ENCODE data around the gene TRPM3.

TRPM3 gene

GRCh38 chr9:71096421-71097108 lies 24.9 kb downstream of the TRPM3 start:
- DNase-seq = peak; percentile 93

GRCh38 chr9:71094708-71095251 lies 26.6 kb downstream of the TRPM3 start:
- peak; percentile 72 for DNase-seq

- no peak for DNase-seq
These were observed 30.5 kb downstream of the TRPM3 start for GRCh38 chr9:71090896-71091295.

DNA sequence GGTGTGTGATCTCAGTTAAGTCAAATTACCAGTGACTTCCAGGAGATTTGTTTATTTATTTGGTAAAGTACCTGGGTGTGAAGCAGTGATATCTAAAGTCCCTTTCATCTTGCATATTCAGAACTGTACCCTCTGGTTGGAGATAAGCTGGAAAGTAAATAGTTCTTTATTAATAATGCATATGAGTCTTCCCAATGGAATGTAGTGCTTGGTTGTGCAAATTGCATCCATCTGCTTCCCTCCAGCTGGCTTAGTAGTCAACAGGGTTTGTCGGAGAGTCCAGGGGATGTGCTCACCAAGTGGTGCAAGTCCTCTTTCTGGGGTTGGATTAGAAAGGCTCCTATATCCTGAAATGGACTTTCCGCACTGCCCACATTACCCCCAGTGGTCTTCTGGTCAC lies 42.0 kb downstream of the TRPM3 start:
- DNase-seq = peak; percentile 37

DNA sequence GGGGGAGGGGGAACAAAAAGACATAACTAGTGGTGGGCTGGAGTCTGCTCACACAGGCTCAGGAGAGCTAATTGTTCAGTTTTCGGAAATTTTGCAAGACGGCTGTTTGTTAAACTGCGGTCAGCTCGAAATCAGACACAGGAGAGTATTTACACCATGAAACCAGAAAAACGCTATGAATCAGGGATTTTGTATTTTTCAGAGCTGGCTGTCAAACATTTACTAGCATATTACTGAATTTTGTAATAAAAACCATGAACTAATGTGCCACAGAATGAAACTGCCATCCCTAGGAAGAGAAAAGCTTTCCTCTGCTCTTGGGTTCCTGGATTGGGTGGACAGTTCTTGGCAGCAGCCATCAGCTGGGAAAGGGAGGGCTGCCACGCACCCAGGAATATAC lies 45.3 kb downstream of the TRPM3 start:
- no peak for DNase-seq

GRCh38 chr9:71073494-71073893 lies 47.9 kb downstream of the TRPM3 start:
- no peak for DNase-seq

DNA sequence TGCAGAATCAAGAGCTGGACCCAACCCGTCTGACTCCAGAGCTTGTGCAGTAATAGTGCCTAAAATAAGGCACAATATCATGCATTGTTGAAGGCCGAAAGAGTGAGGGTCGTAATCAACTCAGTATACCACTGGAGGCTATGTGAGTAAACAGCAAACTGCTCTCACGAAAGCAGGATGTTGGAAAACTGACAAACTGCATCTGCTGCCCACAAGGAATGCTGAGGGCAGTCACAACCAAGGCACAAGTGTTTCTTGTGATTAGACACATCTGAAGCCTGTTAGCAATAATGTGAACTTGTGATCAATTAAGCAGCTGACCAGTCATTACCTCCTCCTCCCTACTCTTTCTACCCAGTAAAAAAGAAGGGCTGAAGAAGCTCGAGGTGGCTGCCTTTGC lies 48.8 kb downstream of the TRPM3 start:
- DNase-seq = no peak

GRCh38 chr9:71071633-71072032 lies 49.8 kb downstream of the TRPM3 start:
- DNase-seq = no peak

DNA sequence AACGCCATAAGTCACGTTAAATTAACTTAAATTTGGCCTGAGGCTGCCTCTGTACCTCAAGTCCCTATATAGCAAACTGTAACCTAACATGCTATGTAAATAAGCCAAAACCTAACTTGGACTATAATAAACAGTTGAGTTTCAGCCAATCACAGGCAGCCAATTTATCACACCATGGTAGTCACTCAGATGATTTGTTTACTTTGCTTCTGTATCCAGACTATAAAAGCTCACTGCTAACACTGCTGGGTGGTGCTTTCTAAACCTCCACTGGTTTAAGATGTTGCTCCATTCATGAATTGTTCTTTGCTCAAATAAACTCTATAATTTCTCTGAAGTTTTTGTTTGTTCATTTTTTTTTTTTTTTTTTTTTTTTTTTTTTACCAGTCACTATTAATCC lies 62.8 kb downstream of the TRPM3 start:
- no peak for DNase-seq

DNA sequence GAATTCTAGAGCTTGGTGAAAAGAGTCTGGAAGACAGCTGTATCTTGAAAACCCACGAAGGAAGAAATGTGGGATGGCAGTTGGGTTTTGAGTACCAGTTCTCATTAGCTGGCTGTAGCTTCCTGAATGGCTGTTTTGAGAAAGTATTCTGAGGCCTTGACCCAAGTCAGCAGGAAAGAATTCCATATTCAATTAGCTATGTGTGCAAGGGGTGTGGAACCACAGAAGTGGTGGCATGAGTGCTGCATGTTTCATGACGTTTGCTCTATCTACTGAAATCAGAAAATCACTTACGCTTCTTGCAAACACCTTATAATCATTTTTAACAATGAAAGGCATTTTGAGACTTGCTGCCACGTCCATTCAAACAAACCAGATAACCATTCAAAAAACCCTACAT lies 69.1 kb downstream of the TRPM3 start:
- DNase-seq = no peak

DNA sequence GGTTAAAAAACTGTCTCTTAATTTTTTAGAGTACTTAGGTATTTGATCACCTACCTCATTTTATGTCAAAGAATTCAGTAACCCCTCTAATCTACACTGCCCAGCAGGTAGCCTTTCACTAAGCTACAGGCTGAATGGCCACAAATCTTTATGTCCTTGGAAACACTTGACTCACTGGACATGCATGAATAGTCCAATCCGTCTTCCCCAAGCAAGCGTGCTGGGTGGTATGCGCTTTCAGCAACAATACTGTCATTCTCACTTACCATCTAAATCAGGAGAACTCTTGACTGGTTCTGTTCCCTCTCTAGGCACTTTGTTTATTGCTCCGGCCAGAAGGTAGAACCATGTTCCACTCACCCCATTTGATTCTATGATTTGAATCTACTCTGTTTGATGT lies 73.1 kb downstream of the TRPM3 start:
- no peak for DNase-seq

DNA sequence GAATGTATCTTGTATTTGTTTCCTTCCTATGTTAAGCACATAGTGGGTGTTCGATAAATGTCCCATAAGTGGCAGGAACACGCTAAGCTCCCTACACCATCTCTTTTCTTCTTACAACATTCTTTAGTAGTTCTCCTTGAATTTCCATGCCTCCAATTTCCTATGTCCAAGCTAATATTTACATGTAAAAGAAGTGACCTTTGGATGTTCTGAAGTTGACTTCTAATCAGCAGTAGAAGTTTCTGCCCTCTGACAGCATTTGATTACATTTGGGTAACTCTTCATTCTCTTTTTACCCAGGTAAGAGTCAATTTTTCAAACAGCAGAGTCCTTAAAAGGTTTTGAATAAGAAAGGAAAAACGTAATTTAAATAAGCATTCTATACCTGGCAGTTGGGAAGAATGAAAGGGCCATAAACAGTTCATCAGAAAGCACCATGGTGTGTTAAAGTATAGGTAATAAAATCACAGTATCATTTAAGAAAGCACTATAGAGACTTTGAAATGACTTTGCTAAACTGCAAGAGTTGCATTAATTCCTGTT lies 78.9 kb downstream of the TRPM3 start:
- no peak for DNase-seq

- no peak for DNase-seq
These were observed 83.9 kb downstream of the TRPM3 start for GRCh38 chr9:71037521-71037920.

GRCh38 chr9:71036501-71036900 lies 84.9 kb downstream of the TRPM3 start:
- peak; percentile 60 for DNase-seq

DNA sequence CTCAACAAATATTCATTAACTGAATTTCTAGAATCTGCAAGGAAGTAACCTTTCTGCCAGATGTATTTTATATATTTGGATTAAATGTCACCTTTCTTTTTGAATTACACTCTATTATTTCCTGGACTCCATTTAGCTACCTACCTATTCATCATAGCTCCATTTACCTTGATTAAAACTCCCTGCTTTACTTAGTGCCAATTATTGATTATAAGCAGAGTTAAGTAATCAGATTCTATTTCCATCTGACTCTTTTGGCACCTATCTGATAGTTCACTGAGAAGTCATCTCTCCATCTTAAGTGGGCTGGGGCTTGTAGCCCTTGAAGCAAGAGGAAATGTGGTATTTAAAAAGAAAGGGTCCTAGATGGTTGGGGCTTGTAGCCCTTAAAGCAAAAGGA lies 88.6 kb downstream of the TRPM3 start:
- DNase-seq = no peak

- no peak for DNase-seq
These were observed 95.7 kb downstream of the TRPM3 start for GRCh38 chr9:71025728-71026127.

GRCh38 chr9:71025201-71025600 lies 96.2 kb downstream of the TRPM3 start:
- no peak for DNase-seq

GRCh38 chr9:71010258-71010657 lies 111.2 kb downstream of the TRPM3 start:
- DNase-seq = no peak

- DNase-seq = no peak
These were observed 116.0 kb downstream of the TRPM3 start for GRCh38 chr9:71005456-71005855.

- DNase-seq = no peak
These were observed 117.2 kb downstream of the TRPM3 start for GRCh38 chr9:71004196-71004595.

DNA sequence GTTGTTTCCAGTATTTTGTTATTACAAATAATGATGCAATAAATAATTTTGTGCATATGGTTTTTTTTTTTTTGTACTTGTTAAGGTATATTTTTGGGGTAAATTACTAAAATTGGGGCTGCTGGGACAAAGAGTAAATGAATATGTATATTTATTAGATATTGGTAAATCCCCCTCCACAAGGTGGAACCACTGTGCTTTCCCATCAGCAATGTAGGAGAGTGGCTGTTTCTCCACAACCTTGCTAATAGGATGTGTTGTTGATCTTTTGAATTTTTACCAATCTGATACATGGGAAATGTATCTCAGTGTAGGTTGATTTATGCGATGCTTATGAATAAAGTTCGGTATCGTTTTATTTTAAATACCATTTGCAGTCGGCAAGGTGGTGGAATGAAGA lies 118.1 kb downstream of the TRPM3 start:
- DNase-seq = peak; percentile 19

DNA sequence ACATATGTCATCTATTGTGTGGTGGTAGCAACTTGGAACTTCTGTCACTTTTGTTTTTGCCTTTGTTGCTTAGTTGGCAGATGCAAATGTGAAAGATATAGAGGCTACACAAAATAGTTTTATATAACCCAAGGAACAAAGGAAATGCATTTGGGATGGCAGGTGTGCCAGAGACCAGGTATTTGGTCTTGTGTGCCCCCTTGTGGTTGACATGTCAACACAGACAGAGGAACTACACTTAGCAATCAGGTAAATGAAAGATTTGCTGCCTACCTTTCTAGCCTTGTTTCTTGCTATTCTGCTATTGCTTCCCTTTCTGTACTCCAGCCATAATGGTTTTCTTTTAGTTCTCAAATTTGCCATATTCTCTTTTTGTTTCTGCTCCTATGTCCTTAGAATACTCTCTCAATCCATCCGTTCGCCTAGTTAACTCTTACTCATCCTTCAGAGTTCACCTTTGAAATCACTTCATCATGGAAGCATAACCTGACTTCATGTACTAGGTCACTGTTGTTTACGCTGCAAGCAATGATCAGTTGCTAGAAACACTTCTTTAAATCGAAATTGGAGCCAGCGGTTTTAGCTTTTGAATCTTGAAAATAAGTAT lies 119.5 kb downstream of the TRPM3 start:
- peak; percentile 75 for DNase-seq

- peak; percentile 2 for DNase-seq
These were observed 122.5 kb downstream of the TRPM3 start for GRCh38 chr9:70998962-70999361.

- DNase-seq = no peak
These were observed 125.9 kb downstream of the TRPM3 start for GRCh38 chr9:70995511-70995910.

Data from DMS53 (cell line).